A549 (cell line): ENCODE measurements around the gene PITPNB. TPM values are rescaled to one million over a fixed set of nuclear protein-coding genes. Genes with fewer than 3 reads are reported as not detected.

ENCODE experiments used
- ATAC-seq, 2 experiments: fragments of 200-7000 bp in 1 of 2; fragments of >200 bp in 1 of 2; cut with Nextera tagmentation in 1 of 2; cut with Tn5 transposase in 1 of 2; 3 replicates each; pipeline versions ENCODE4 v1.8.0 to v1.9.1; 2018 to 2020; ENCODE audit warnings: mild to moderate bottlenecking in 1 of 2, moderate library complexity in 1 of 2
- CTCF ChIA-PET: fragments of 300-600 bp; sonication (Branson Sonifier 250); formaldehyde crosslinking; extraction: SDS; loops from one replicate; lab custom pipeline; 2021; ENCODE audit warnings: antibody characterized with exemption, inconsistent platforms; lab: Yijun Ruan, JAX
- POLR2A ChIA-PET: fragments of 350-600 bp; formaldehyde crosslinking; extraction: SDS; loops from one replicate; lab custom pipeline; 2021; ENCODE audit warnings: antibody characterized with exemption, inconsistent platforms; lab: Yijun Ruan, JAX
- DNase-seq, 2 experiments: peaks; one replicate each; pipeline versions ENCODE4 v3.0.0 to v3.0.0-alpha.2; 2011 to 2016; ENCODE audit warnings: low read depth in 1 of 2, low spot score in 1 of 2
- FAIRE-seq: peaks from 2 replicates; lab custom pipeline; 2011; peaks lifted over from hg19 to GRCh38; lab: Jason Lieb, UNC
- H3K27ac ChIP-seq, 2 experiments: fragments of >200 bp; sonication (Bioruptor Twin); formaldehyde crosslinking; 3 replicates each; pipeline ENCODE4 v1.5.1; 2016 to 2017
- H3K4me1 ChIP-seq: fragments of >200 bp; sonication (Bioruptor Twin); formaldehyde crosslinking; 3 replicates; pipeline ENCODE4 v1.6.1; 2016
- H3K4me2 ChIP-seq: fragments of >200 bp; sonication (Bioruptor Twin); formaldehyde crosslinking; 3 replicates; pipeline ENCODE4 v1.6.1; 2016
- H3K4me3 ChIP-seq: fragments of >200 bp; sonication (Bioruptor Twin); formaldehyde crosslinking; 3 replicates; pipeline ENCODE4 v1.5.1; 2016
- H3K9me3 ChIP-seq: fragments of >200 bp; sonication (Bioruptor Twin); formaldehyde crosslinking; 3 replicates; pipeline ENCODE4 v1.6.1; 2016
- CBX8 ChIP-seq: fragments of 200-600 bp; sonication (generic); IDR thresholded peaks from 2 replicates; pipeline ENCODE4 v1.6.1; 2016
- CEBPB ChIP-seq, 2 experiments: fragments of >200 bp in 1 of 2; sonication (Bioruptor Twin) in 1 of 2; formaldehyde crosslinking in 1 of 2; IDR thresholded peaks; 2 replicates each; pipeline ENCODE4 v1.6.1; 2012 to 2016
- E2F6 ChIP-seq: IDR thresholded peaks from 2 replicates; pipeline ENCODE4 v1.6.1; 2012; ENCODE audit warnings: low read depth, borderline replicate concordance
- HDAC2 ChIP-seq: fragments of 200-600 bp; sonication (generic); IDR thresholded peaks from 2 replicates; pipeline ENCODE4 v1.6.1; 2016
- HOXA7 ChIP-seq: fragments of 250-450 bp; sonication (Bioruptor Pico); IDR thresholded peaks from 2 replicates; pipeline ENCODE4 v1.5.0; 2020; ENCODE audit warnings: mild to moderate bottlenecking, moderate library complexity
- HOXB13 ChIP-seq: fragments of 250-450 bp; sonication (Bioruptor Pico); IDR thresholded peaks from 2 replicates; pipeline ENCODE4 v1.5.0; 2020; ENCODE audit warnings: low read depth, mild to moderate bottlenecking, moderate library complexity
- HOXB5 ChIP-seq: fragments of 250-450 bp; sonication (Bioruptor Pico); IDR thresholded peaks from 2 replicates; pipeline ENCODE4 v1.5.0; 2020; ENCODE audit warnings: mild to moderate bottlenecking, moderate library complexity
- JUNB ChIP-seq: fragments of >200 bp; sonication (Bioruptor Twin); formaldehyde crosslinking; IDR thresholded peaks from 2 replicates; pipeline ENCODE4 v1.6.1; 2016
- NPAS2 ChIP-seq: fragments of 250-450 bp; sonication (Bioruptor Pico); IDR thresholded peaks from 2 replicates; pipeline ENCODE4 v1.8.0; 2022; ENCODE audit warnings: mild to moderate bottlenecking, moderate library complexity, borderline replicate concordance
- NR3C1 ChIP-seq: fragments of >200 bp; sonication (Bioruptor Twin); formaldehyde crosslinking; IDR thresholded peaks from 3 replicates; pipeline ENCODE4 v1.6.1; 2017
- PHF8 ChIP-seq: fragments of 200-600 bp; sonication (generic); IDR thresholded peaks from 2 replicates; pipeline ENCODE4 v1.6.1; 2016; ENCODE audit warnings: low read depth, mild to moderate bottlenecking, antibody characterized with exemption, moderate library complexity, borderline replicate concordance
- POLR2A ChIP-seq: IDR thresholded peaks from 2 replicates; pipeline ENCODE4 v1.6.1; 2012; ENCODE audit warnings: mild to moderate bottlenecking, low read length
- POLR2AphosphoS2 ChIP-seq: conservative IDR thresholded peaks from 2 replicates; pipeline ENCODE4 v1.6.1; 2012; ENCODE audit warnings: low read length, improper control_type of control experiment, inconsistent platforms
- RCOR1 ChIP-seq: fragments of 150-350 bp; IDR thresholded peaks from 2 replicates; pipeline ENCODE4 v1.6.1; 2014; ENCODE audit warnings: antibody characterized with exemption, low read length, low read depth
- REST ChIP-seq: fragments of 200-600 bp; sonication (generic); IDR thresholded peaks from 2 replicates; pipeline ENCODE4 v1.6.1; 2016; ENCODE audit warnings: antibody characterized with exemption, mild to moderate bottlenecking, moderate library complexity
- SREBF2 ChIP-seq: fragments of 450-650 bp; IDR thresholded peaks from 2 replicates; pipeline ENCODE4 v1.6.1; 2014; ENCODE audit warnings: mild to moderate bottlenecking, moderate library complexity
- TFCP2L1 ChIP-seq: fragments of 250-450 bp; sonication (Bioruptor Pico); IDR thresholded peaks from 2 replicates; pipeline ENCODE4 v1.5.0; 2021; ENCODE audit warnings: mild to moderate bottlenecking
- USF2 ChIP-seq: fragments of 450-650 bp; IDR thresholded peaks from 2 replicates; pipeline ENCODE4 v1.6.1; 2014; ENCODE audit warnings: antibody characterized with exemption
- polyA plus RNA-seq, 4 experiments: library from polyadenylated mRNA; depleted of rRNA in 3 of 4; stranded (reverse); fragments of >200 nt; fragmentation: RNase III in 1 of 4; extraction: RNeasy Plus Mini Kit Qiagen cat#74134 plus additional on column Dnase treatment in 1 of 4; gene quantifications; 2 replicates in 3 of 4; 3 replicates in 1 of 4; pipeline ENCODE4 v1.2.3, GENCODE V29; 2011 to 2017
- TF ChIP-seq, protein P1 (sequence below): fragments of >200 bp; sonication (Bioruptor Twin); formaldehyde crosslinking; IDR thresholded peaks from 2 replicates; pipeline ENCODE4 v1.6.1; 2016
- TF ChIP-seq, protein P2 (sequence below): IDR thresholded peaks from 2 replicates; pipeline ENCODE4 v1.6.1; 2012

The PITPNB gene
- polyA plus RNA-seq, 2 of the 4 experiments (the other 2 are of a cell fraction) = 45.8 to 52.1 TPM

DNA sequence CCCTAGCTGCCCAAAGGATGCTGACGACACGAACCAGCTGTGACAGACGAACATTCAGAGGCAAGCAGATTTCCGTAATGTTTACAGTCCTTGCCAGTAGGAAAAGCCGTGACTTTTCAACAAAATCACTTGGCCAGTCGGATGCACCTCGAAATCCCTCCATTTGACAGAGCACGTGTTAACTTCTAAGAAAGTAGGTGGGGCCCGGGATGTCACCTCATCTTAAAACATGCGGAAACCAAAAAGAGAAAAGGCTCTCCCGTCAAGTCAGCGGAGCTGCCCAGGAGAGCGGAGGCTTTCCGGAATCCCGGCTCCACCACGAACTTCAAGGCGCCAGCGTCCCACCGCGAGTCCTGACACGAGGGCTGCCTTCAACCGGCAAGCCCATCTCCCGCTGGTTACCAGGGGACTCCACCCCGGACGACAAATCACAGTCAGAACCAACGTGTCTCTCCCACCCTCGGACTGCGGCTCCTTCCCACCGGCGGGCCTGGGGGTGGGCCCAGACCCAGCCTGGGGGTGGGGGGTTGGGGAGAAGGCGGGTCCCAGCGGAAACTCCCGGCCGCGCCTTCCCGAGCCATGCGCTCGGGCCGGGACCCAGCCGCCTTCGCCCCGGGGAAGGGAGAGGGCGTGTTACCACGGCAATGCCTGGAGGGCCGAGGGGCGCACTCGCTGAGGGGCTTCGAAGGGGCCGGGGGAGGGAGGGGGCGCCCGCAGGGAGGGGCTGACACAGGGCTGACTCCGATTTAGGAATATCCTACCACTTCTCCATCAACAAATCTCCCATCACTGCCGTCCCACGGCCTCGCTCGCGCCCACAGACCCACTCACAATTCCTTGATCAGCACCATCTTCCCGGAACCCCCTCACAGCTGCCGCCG, 475 bp downstream of the PITPNB start (continued):
- no peak for TF ChIP-seq HOXA7 (CRISPR knock-in tag)
- TF ChIP-seq NR3C1 = no peak
- TF ChIP-seq E2F6 = peak; percentile 60; the same call in 1 of the 2 replicates
- TF ChIP-seq CBX8 = no peak
- no peak for TF ChIP-seq HDAC2
- no peak for TF ChIP-seq HOXB13 (CRISPR knock-in tag)
- TF ChIP-seq PHF8 = peak; percentile 59
- peak; percentile 42; the same call in 1 of the 2 replicates for TF ChIP-seq POLR2A
- no peak for TF ChIP-seq NPAS2 (CRISPR knock-in tag)

DNA sequence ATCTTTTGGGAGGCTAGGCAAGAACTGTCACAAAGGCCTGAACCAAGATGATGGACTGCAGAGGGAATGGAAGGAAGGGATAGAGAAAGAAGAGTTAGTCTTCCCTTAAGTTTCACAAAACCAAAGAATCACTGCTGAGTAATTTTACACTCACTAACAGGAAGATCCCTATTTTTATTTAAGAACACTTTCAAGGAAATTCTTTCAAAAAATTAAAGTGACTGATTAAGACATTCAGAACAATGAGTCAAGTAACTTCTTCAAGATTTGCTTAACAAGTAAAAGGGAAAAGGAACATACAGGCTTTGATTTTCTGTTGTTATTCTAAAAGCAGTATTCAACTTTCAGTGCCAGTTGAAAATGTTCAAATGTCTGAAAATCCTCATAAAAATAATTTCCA, 3.1 kb downstream of the PITPNB start:
- CTCF ChIA-PET = interaction anchor here (0.7 kb wide), 1 partner anchor 36 kb away, joined by 3 read pairs; no protein-coding TSS in a partner anchor
- no peak for FAIRE-seq
- no peak overlapping the region for H3K4me3 ChIP-seq
- H3K9me3 ChIP-seq = no peaks in the 10 kb centered on the region
- H3K4me2 ChIP-seq = no peak overlapping the region
- H3K27ac ChIP-seq = no peak overlapping the region
- POLR2A ChIA-PET = no interaction called here
- TF ChIP-seq, protein P1, sequence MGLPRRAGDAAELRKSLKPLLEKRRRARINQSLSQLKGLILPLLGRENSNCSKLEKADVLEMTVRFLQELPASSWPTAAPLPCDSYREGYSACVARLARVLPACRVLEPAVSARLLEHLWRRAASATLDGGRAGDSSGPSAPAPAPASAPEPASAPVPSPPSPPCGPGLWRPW = no peak
- TF ChIP-seq SREBF2 (no peak), TFCP2L1 (no peak), HDAC2 (no peak)
- TF ChIP-seq, all 56 proteins: peak for 0
- peaks cover 41% of the 10 kb centered on the region for H3K4me1 ChIP-seq
- DNase-seq (no peak), ATAC-seq (no peak)

GRCh38 chr22:27913162-27913741, 5.8 kb downstream of the PITPNB start:
- no peak for ATAC-seq
- no peak for DNase-seq
- Histone ChIP-seq H3K4me1 (peaks cover 32% of the 10 kb centered on the region; the same call in 2 of the 3 replicates), H3K4me3 (no peak overlapping the region), H3K4me2 (0 out of 3 replicates have a peak overlapping the region, but pooled peaks have one; percentile 13), H3K9me3 (no peaks in the 10 kb centered on the region)
- no peak for FAIRE-seq
- POLR2A ChIA-PET = no interaction called here
- CTCF ChIA-PET = interaction anchor here (0.5 to 2.4 kb wide), 3 partner anchors 26 to 45 kb away, joined by 3 to 9 read pairs (median 4); no protein-coding TSS in a partner anchor
- no peak for TF ChIP-seq JUNB
- TF ChIP-seq REST = no peak
- no peak for TF ChIP-seq HOXB5 (CRISPR knock-in tag)
- TF ChIP-seq POLR2AphosphoS2 = no peak
- no peak for TF ChIP-seq CEBPB (IDR thresholded peaks at IDR 0.05)
- TF ChIP-seq, protein P2, sequence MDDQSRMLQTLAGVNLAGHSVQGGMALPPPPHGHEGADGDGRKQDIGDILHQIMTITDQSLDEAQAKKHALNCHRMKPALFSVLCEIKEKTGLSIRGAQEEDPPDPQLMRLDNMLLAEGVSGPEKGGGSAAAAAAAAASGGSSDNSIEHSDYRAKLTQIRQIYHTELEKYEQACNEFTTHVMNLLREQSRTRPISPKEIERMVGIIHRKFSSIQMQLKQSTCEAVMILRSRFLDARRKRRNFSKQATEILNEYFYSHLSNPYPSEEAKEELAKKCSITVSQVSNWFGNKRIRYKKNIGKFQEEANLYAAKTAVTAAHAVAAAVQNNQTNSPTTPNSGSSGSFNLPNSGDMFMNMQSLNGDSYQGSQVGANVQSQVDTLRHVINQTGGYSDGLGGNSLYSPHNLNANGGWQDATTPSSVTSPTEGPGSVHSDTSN = no peak
- TF ChIP-seq HOXA7 (CRISPR knock-in tag) = no peak
- no peak for TF ChIP-seq USF2
- TF ChIP-seq RCOR1 = no peak
- TF ChIP-seq, all 56 proteins: peak for 0
- H3K27ac ChIP-seq = no peak overlapping the region
